HEK293T (cell line): Measurements from ENCODE around the gene MRGPRF.

Source experiments
- CTCF ChIA-PET: fragments of 350-600 bp; formaldehyde crosslinking; extraction: SDS; loops from one replicate; lab custom pipeline; 2021; ENCODE audit warnings: antibody characterized with exemption, inconsistent platforms; lab: Yijun Ruan, JAX
- POLR2A ChIA-PET: fragments of 350-600 bp; formaldehyde crosslinking; extraction: SDS; loops from one replicate; lab custom pipeline; 2020; ENCODE audit warnings: antibody characterized with exemption, inconsistent platforms; lab: Yijun Ruan, JAX
- DNase-seq: peaks from one replicate; pipeline ENCODE4 v3.0.0; 2012; ENCODE audit warnings: mixed read lengths; ENCODE audit errors: extremely low spot score
- ARNT ChIP-seq: fragments of 450-650 bp; IDR thresholded peaks from 2 replicates; pipeline ENCODE4 v1.6.1; 2017; ENCODE audit warnings: mild to moderate bottlenecking
- BHLHE40 ChIP-seq: fragments of 450-650 bp; IDR thresholded peaks from 2 replicates; pipeline ENCODE4 v1.6.1; 2016; ENCODE audit warnings: mild to moderate bottlenecking, moderate library complexity, borderline replicate concordance
- CTBP1 ChIP-seq: fragments of 450-650 bp; IDR thresholded peaks from 2 replicates; pipeline ENCODE4 v1.6.1; 2016; ENCODE audit warnings: borderline replicate concordance
- ELF4 ChIP-seq: fragments of 450-650 bp; IDR thresholded peaks from 2 replicates; pipeline ENCODE4 v1.6.1; 2017; ENCODE audit warnings: antibody characterized with exemption
- FOXA1 ChIP-seq: fragments of 450-650 bp; IDR thresholded peaks from 2 replicates; pipeline ENCODE4 v1.6.1; 2016; ENCODE audit warnings: mild to moderate bottlenecking
- FOXK2 ChIP-seq: fragments of 450-650 bp; IDR thresholded peaks from 2 replicates; pipeline ENCODE4 v1.6.1; 2016; ENCODE audit warnings: mild to moderate bottlenecking
- FOXM1 ChIP-seq: fragments of 450-650 bp; IDR thresholded peaks from 2 replicates; pipeline ENCODE4 v1.6.1; 2017; ENCODE audit warnings: mild to moderate bottlenecking, borderline replicate concordance
- HDGF ChIP-seq: fragments of 450-650 bp; IDR thresholded peaks from 2 replicates; pipeline ENCODE4 v1.6.1; 2017; ENCODE audit warnings: antibody characterized with exemption, borderline replicate concordance
- L3MBTL2 ChIP-seq: fragments of 450-650 bp; conservative IDR thresholded peaks from 2 replicates; pipeline ENCODE4 v1.6.1; 2016; ENCODE audit warnings: mild to moderate bottlenecking
- LEF1 ChIP-seq: fragments of 450-650 bp; IDR thresholded peaks from 2 replicates; pipeline ENCODE4 v1.6.1; 2017; ENCODE audit warnings: mild to moderate bottlenecking, borderline replicate concordance
- NFRKB ChIP-seq: fragments of 450-650 bp; IDR thresholded peaks from 2 replicates; pipeline ENCODE4 v1.6.1; 2016; ENCODE audit warnings: mild to moderate bottlenecking, moderate library complexity
- SP1 ChIP-seq: fragments of 450-650 bp; IDR thresholded peaks from 2 replicates; pipeline ENCODE4 v1.6.1; 2017
- SUZ12 ChIP-seq: fragments of 450-650 bp; IDR thresholded peaks from 2 replicates; pipeline ENCODE4 v1.6.1; 2016; ENCODE audit warnings: mild to moderate bottlenecking
- TARDBP ChIP-seq: fragments of 450-650 bp; IDR thresholded peaks from 2 replicates; pipeline ENCODE4 v1.6.1; 2016
- ZNF384 ChIP-seq: fragments of 450-650 bp; IDR thresholded peaks from 2 replicates; pipeline ENCODE4 v1.6.1; 2016
- TF ChIP-seq, protein P1 (sequence below): fragments of 450-650 bp; IDR thresholded peaks from 2 replicates; pipeline ENCODE4 v1.6.1; 2016

MRGPRF gene

DNA sequence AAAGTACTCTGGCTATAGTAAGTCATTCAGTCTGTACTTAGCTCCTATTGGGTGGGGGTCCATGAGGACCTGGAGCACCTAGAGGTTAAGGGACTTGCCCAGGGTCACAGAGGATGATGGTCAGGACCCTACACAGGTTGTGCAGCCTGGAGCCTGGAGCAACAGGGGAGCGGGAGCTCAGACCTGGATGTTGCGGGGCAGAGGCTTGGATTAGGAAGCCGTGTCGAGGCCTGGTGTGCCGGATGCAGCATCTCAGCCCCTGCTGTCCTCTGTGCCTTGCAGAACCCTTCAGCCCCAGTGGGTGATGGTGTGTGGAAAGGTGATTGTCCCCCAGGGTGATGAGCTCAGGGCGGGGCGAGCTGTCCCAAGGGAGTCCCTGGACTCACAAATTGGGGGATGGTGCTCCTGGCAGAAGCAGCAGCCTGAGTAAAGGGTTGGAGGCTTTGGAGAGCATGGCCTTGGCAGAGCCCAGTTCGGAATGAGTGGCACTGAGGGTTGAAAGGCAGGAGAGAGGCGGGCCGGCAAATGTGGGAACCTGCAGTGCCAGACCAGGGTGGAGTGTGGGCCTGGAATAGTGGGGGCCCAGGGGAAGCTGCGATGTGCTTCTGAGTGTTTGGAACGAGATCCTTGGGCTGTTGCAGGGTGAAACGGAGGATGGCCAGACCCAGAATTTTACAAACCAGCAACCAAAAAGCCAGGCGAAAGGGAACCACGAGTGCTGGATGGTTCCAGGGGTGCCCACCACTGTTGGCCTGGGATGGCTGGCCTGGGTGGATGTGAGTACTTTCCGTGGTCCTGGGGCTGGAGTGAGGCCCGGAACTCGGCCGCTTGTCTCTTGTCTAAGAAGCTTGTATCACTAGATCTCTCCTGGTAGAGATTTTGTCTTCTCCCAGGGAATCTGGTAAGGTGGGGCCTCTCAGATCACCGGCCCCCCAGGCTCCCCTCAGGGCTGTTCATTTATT, 38.6 kb upstream of the MRGPRF start:
- no peak for TF ChIP-seq ELF4
- TF ChIP-seq TARDBP = no peak
- no peak for TF ChIP-seq L3MBTL2
- no peak for TF ChIP-seq ARNT
- TF ChIP-seq, protein P1, sequence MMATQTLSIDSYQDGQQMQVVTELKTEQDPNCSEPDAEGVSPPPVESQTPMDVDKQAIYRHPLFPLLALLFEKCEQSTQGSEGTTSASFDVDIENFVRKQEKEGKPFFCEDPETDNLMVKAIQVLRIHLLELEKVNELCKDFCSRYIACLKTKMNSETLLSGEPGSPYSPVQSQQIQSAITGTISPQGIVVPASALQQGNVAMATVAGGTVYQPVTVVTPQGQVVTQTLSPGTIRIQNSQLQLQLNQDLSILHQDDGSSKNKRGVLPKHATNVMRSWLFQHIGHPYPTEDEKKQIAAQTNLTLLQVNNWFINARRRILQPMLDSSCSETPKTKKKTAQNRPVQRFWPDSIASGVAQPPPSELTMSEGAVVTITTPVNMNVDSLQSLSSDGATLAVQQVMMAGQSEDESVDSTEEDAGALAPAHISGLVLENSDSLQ = no peak
- no peak for TF ChIP-seq HDGF
- TF ChIP-seq CTBP1 = no peak
- DNase-seq = no peak
- ChIA-PET POLR2A (no interaction called here), CTCF (no interaction called here)

DNA sequence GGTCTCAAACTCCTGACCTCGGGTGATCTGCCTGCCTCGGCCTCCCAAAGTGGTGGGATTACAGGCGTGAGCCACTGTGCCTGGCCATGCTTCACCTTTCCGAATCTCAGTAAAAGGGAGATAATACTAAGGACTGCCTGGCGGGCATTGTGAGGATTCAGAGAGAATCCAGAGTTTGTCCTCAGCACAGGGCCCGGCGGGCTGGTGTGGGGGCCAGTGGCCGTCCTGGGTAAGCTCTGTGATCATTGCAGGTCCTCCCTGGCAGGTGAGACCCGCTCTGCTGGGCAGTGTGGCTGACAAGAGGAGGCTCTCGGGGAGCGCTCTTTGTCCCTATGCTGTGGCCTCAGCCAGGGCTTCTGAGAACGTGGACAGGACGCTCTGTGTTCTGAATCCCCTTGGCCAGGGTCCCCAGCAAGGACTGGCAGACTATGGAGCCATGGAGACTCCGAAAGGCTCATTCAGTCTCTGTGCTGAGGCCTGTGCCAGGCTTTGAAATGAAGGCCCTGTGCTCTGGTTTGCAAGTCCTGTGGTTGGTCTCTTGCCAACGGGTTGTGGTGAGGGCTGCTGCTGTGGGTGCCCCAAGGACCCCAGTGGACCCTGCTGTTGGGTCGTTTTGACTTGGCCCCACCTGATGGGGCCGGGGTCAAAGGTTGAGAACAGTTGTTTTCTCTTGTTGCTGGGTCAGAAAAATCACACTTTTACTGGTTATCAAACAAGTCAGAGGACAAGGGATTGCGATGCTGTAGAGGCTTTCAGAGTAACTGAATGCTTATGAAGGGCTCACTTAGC, 37.7 kb upstream of the MRGPRF start:
- no peak for TF ChIP-seq HDGF
- TF ChIP-seq BHLHE40 = no peak
- no peak for TF ChIP-seq TARDBP
- TF ChIP-seq FOXK2 = no peak
- TF ChIP-seq CTBP1 = no peak
- no peak for TF ChIP-seq ZNF384
- TF ChIP-seq LEF1 = no peak
- no peak for TF ChIP-seq ARNT
- TF ChIP-seq NFRKB = no peak
- TF ChIP-seq FOXM1 = no peak
- no peak for TF ChIP-seq SUZ12
- no peak for TF ChIP-seq ELF4
- TF ChIP-seq, protein P1 = no peak
- no peak for TF ChIP-seq SP1
- no peak for TF ChIP-seq L3MBTL2
- TF ChIP-seq FOXA1 = no peak
- ChIA-PET CTCF (no interaction called here), POLR2A (no interaction called here)
- DNase-seq = no peak

DNA sequence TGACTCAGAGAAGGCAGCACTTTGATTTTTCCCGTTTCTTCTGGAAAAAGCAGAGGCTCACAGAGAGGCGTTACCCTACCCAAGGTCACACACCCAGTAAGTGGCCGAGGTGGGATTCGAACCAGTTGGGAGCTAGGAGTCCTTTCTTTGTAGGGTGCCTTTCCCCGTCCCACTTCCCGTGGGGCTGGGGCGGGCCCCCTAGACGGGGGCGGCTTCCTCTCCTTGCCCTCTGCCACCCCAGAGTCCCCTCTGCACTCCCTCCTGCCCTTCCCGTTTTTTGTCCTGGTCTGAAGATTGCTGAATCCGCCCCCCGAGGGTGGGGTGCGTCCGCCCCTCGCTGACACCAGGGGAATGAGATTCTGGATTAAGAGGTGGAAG, 36.4 kb upstream of the MRGPRF start:
- DNase-seq = no peak
- CTCF ChIA-PET = no interaction called here
- TF ChIP-seq FOXM1 (no peak), HDGF (no peak), BHLHE40 (no peak), SUZ12 (no peak), LEF1 (no peak), ELF4 (no peak), TARDBP (no peak), FOXA1 (no peak), ZNF384 (no peak), FOXK2 (no peak)
- POLR2A ChIA-PET = interaction anchor here (1.6 to 2.1 kb wide), 2 partner anchors 12 to 72 kb away, joined by 4 to 11 read pairs; no protein-coding TSS in a partner anchor

DNA sequence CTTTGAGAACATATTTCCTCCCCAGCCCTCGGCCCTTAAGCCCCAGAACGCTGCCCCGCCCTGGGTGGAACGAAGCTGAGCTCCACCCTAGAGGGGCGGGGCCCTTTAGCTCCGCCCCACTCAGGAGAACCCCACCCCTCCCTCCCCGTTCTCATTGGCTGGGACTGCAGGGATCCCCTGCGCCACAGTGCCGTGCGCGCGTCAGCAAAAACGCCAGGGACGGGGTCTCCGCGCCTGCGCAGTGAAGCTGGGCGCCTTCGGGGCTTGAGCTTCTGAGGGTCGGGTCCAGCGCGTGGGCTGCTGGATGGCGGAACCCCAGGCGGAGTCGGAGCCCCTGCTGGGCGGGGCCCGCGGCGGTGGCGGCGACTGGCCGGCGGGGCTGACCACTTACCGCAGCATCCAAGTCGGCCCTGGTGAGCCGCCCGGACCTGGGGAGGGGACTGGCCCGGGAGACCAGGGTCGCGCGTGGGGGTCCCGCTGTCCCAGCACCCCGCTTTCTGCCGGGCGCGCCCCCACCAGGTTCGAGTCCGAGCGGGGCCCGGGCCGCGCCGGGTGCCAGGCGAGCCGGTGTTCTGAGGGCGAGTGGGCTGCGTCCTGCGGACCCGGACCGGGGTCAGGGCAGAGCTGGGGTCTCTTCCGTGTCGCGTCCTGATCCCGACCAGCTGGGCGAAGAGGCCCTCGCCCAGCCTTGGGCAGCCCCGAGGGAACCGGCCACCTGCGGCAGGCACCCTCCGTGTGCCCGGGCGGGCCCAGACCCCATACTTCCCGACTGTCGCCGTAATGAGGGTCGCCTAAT, 35.8 kb upstream of the MRGPRF start, which contains the start of gene TPCN2:
Gene TPCN2, plus strand, starts transcription at position 239 of the 796 bp plus-strand sequence. Its CDS starts 66 bp downstream, at position 305.
- CTCF ChIA-PET = interaction anchor here (0.8 kb wide), 1 partner anchor 98 kb away, joined by 3 read pairs; no protein-coding TSS in a partner anchor

More for the DNA sequence above, 35.8 kb upstream of the MRGPRF start, which contains the start of gene TPCN2:
- POLR2A ChIA-PET = interaction anchor here (0.8 to 2.1 kb wide), 9 partner anchors 9 to 331 kb away, joined by 3 to 11 read pairs (median 4); partner anchors contain the start of genes IGHMBP2 and MRPL21
- DNase-seq = peak; percentile 100
- TF ChIP-seq ARNT (no peak), SUZ12 (no peak), TARDBP (no peak), NFRKB (no peak), SP1 (no peak), FOXM1 (no peak), HDGF (no peak), LEF1 (no peak), FOXK2 (no peak), ZNF384 (no peak)
- TF ChIP-seq, protein P1 = no peak
